PC-9 (cell line): Measurements from ENCODE around the gene AOC3.

Experiments
- CTCF ChIP-seq: fragments of 200-600 bp; sonication (generic); conservative IDR thresholded peaks from 2 replicates; pipeline ENCODE4 v1.6.1; 2017; ENCODE audit warnings: mixed run types, antibody characterized with exemption, mild to moderate bottlenecking, moderate library complexity
- EZH2 ChIP-seq: fragments of 200-600 bp; sonication (generic); IDR thresholded peaks from 2 replicates; pipeline ENCODE4 v1.8.0; 2017; ENCODE audit warnings: antibody characterized with exemption, low read depth

- TF ChIP-seq CTCF: no peak
- no peak for TF ChIP-seq EZH2
Measured at GRCh38 chr17:42898147-42898811, 47.3 kb downstream of the AOC3 start.
